ENCODE measurements around the gene COLEC12.

The COLEC12 gene

DNA sequence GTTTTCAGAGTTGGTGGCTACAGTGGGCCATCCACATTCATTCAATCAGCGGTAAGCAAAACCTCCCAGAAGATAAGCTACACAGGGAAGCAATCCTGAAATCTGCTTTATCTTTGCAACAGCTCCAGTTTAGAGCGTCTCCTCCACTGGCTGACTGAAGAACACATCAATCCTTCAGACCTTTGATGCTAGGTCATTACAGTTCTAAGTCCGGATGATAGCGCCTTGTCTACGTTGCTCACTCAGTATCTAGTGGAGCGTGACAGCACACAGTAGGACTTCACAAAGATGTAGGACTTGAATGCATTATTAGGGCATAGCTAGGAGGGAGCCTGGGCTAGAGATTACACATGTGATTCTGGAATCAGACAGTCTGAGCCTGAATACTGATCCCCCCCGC lies 5.0 kb downstream of the COLEC12 start:
- FAIRE-seq (no peak), DNase-seq (ENCODE audit: insufficient read length, low spot score) (no peak)
- no peak for TF ChIP-seq POLR2A (IDR thresholded peaks at IDR 0.05; ENCODE audit: low read depth, low read length)

DNA sequence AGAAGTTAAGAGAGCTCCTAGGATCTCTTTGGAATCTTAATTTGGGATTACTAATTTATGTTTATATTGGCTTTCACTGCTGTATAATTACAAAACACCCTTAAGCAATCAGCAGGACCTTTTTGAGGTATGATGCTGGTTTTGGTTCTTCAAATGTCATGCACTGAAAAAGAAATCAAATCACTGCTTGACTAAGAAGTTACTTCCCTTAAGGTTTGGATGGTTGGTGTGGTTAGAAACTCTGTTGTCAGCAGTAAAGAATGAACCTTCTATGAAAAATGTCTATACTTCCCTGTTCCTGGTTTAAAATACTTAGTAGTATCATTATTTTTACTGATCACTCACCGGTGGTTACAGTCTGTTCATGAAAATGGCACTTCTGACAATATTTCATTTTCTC lies 5.5 kb downstream of the COLEC12 start:
- no peak for FAIRE-seq
- no peak for DNase-seq (ENCODE audit: insufficient read length, low spot score)
- TF ChIP-seq POLR2A (IDR thresholded peaks at IDR 0.05; ENCODE audit: low read depth, low read length): no peak

DNA sequence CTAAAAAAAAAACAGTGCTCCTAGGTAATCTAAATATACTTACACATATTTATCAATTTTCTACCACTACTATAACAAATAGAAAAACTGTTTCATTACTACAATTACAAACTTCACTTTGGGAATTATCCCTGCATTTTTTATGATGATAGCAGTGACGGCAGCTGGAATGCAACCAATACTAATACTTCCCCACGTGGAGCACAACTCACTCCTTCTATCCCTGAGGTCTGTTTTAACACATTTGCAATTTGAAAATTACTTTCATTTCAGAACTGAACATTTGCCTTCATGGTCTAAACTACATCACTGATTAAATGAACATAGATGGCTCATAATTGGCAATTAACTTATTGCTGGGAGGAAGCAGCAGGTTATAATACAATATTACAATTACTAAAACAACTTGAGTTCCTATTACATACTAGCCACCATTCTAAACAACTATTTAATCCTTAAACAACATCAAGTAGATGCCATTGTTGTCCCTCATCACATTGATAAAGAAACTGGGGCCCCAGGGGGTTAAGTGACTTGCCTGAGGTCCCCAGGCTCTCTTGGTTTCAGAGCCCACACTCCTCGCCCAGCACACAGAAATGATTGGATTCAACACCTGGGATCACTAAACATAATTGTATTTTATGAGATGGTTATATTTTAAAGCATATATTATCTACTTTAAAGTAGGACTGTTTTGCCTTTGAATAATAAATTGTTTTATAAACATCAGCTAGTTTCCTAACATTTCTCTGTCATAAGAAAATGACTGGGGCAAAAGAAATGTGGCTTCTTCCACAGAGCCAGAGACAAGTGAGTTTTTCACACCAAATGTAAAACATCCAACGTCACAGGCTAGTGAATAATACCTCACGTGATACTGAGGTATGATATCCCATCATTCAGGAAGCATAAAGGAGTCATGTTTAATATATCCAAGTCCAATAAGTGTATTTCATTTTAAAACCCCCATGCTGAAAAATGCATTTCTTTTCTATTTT lies 6.2 kb downstream of the COLEC12 start:
- no peak for TF ChIP-seq POLR2A (IDR thresholded peaks at IDR 0.05; ENCODE audit: low read depth, low read length)
- DNase-seq (ENCODE audit: insufficient read length, low spot score) (no peak), FAIRE-seq (no peak)

DNA sequence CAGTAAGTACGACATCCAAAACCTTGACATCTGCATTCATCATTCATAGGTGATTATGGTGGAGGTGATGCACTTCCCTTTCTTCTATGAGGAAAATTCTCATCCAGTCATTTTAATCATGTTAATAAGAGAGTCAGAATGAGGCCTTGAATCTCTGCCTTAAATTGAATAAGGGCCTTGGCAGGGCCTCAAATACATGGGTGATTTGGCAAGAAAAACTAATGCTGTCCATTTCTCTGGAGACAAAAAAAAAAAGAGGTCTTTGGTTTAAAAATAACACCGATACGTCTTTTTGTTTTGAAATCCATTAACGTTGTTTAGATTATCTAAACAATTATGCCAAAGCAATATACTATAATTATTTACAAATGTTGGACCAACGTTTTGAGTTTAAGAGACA lies 8.1 kb downstream of the COLEC12 start:
- DNase-seq (ENCODE audit: insufficient read length, low spot score) (no peak), FAIRE-seq (no peak)
- no peak for TF ChIP-seq POLR2A (IDR thresholded peaks at IDR 0.05; ENCODE audit: low read depth, low read length)

DNA sequence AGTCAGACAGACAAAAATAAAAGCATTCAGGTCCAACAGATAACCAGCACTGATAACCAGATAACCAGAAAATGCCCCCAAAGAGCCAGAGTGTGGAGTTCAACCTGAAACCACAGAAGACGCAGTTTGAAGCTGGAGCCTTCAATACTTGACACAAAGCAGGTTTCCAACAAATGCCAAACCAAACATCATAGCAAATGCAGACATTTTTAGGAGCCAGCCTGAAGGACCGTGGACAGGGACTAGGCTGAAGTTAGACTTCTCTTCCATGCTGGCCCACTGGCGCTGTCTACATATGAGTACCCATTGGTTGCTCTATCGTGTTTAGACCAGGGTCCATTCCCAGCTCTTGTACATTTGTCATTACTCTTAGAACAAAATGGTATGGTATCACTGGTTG lies 9.9 kb downstream of the COLEC12 start:
- FAIRE-seq (no peak), DNase-seq (ENCODE audit: insufficient read length, low spot score) (no peak)
- TF ChIP-seq POLR2A (IDR thresholded peaks at IDR 0.05; ENCODE audit: low read depth, low read length): no peak

DNA sequence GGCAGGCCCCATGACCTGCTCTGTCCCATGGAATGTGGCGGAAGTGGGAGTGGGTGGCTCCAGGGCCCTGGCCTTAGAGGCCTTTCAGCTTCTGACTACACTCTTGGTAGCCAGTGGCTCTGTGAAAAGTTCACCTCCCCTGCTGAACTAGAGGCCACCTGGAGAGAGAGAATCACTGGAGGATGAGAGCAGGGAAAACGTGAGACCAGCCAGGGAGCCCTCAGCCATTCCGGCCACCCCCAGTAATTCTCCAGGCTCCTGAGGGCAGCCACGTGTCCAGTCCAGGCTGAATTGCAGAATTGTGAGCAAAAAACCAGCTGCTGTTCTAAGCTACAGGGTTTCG lies 10.5 kb downstream of the COLEC12 start:
- DNase-seq (ENCODE audit: insufficient read length, low spot score): no peak
- no peak for TF ChIP-seq POLR2A (IDR thresholded peaks at IDR 0.05; ENCODE audit: low read depth, low read length)
- FAIRE-seq: no peak

DNA sequence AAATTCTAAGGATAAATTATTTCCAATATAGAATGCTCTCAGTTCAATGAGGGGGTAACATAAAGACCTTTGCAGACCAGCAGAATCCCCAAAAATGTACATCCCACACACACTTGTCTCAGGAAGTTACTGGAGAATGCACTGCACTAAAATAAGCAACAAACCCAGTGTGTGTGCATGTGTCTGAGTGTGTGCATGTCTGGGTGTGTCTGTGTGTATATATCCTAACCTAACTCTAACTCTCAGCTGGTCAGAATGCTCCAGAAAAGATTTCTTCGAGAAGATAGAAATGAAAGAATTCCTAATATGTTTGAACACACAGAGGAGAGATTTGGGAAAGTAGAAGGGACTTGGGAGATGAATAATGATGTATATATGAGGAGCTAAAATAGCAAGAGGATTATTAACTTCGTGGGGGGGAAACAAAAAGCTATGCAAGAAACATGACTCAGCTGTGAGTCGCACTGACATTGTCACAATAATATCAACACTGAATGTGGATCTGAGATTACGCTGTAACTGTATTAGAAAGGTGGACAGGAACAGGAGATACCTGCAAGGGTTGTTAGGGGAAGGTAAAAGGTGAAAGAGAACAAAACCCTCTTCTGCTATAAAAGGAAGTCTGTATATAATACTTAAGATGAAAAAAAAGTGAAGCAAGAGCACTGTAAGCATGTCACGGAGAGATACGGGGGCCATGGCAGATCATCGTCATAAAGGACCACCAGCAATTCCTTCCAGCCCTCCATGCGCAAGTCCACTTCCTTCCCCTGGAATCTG lies 11.1 kb downstream of the COLEC12 start:
- DNase-seq (ENCODE audit: insufficient read length, low spot score) (no peak), FAIRE-seq (peak; percentile 80)
- no peak for TF ChIP-seq POLR2A (IDR thresholded peaks at IDR 0.05; ENCODE audit: low read depth, low read length)

DNA sequence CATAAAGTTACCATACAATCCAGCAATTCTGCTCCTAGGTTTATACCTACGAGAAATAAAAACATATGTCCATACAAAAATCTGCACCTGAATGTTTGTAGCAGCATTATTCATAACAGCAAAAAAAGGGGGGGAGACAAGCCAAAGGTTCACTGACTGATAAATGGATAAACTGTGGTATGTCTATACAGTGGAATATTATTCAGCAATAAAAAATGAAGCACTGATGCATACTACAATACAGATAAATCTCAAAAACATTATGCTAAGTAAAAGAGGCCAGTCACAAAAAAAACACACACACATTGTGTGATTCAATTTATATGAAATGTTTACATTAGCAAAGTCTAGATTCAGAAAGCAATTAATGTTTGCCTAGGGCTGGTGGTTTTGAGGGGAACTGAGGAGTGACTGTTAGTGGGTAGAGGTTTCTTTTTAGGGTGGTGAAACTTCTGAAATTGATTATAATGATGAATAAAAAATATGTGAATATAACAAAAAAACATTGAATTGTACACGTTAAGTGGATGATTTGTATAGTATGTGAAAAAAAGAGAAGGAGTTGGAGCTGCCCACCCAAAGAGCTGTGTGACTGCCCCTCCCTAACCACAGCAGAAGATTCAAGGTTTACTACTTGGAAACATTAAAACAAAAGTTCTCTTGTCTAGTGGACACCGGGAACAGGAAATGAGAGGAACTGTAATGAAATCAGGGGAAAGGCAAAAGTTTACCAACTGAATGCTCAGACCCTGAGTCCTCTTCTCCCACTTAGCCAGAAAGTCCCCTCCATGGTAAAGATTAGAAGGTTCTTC lies 13.4 kb downstream of the COLEC12 start:
- DNase-seq (ENCODE audit: insufficient read length, low spot score) (no peak), FAIRE-seq (no peak)
- TF ChIP-seq POLR2A (IDR thresholded peaks at IDR 0.05; ENCODE audit: low read depth, low read length): no peak

DNA sequence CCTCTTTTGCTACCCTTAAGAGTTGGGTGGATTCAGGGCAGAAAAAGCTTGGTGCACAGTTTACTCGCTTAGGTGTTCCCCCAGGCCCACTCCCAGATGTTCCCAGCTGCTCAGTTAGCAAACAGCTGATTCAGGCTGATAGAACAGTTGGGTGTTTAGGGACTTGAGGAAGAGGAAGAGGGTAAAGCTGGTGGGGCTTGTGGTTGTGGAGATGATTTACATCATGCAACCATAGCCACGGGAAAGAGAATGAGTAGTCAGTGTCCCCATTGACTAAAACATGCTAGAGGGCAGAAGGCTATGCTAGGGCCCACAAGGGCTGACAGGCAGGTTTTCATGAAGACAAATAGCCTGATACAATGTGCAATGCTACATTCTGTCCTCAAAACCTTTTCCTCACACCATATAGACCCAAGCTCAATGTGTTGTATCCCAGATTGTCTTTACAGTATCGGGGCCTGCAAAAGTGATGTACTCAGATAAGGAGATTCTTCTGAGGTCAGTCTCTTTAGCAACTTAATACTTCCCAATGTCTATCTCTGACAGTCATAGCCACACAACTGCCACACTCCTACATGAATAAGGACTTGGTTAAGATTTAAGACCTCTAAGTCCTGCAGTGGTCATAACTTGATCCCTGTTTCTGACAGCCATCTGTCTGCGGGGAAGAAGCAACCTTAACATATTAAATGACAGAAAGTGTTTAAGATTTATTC lies 15.6 kb downstream of the COLEC12 start:
- no peak for TF ChIP-seq POLR2A (IDR thresholded peaks at IDR 0.05; ENCODE audit: low read depth, low read length)
- DNase-seq (ENCODE audit: insufficient read length, low spot score): no peak
- no peak for FAIRE-seq

DNA sequence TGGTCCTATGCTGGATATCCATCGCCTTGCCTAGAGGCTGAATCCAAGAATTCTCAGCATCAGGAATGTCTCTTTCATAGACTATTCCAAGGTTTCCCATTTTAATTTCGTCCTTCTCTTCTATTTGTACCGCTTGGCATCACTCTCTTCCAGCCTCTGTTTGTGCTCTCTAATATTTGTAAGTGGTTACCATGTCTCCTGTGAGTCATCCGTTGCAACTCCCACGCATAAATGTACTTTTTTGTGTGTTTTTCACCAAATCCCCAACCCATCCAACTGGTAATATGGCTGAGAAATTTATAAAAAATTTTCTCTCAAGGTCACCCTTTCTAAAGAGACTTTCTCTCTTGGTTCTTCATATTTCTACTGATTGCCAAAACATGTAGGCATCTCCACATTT lies 21.8 kb downstream of the COLEC12 start:
- FAIRE-seq (no peak), DNase-seq (ENCODE audit: insufficient read length, low spot score) (no peak)
- TF ChIP-seq POLR2A (IDR thresholded peaks at IDR 0.05; ENCODE audit: low read depth, low read length): no peak

DNA sequence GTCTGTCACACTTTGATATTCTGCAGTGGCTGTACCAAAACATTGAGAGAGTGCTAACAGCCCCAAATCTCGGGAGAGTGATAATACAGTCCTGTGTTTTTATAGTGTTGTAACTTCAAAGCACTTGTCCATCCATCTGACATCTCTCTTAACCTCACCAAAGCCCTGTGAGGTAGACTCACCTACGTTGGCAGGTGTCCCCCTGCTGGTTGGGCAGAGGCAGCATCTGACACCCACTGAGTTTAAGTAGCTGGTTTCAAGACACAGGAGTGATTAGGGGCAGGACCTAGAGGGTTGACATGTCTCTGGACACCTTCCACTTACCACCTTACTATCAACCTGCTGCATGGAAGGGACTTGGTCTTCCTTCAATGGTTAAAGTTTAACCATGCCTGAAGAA lies 22.9 kb downstream of the COLEC12 start:
- DNase-seq (ENCODE audit: insufficient read length, low spot score) (no peak), FAIRE-seq (no peak)

DNA sequence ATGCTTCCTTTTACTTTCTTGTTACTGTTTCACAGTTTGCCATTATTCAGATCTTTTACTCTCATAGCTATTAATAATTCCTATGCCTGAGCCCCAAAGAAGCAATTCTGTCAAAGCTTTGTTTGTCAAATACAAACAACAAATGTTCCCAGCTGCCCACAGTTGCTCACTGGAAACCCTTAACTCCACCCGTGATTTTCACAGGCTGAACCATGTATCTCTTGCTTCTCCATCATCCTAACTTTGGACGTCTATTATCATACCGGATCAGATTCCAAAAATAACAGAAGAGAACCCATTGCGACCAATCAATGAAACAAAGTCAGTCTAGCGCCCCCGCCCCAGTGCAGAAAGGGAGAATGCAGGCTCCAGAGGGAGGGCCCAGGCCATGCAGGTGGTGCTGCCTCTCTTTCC lies 24.2 kb downstream of the COLEC12 start:
- DNase-seq (ENCODE audit: insufficient read length, low spot score) (no peak), FAIRE-seq (no peak)
- TF ChIP-seq POLR2A (IDR thresholded peaks at IDR 0.05; ENCODE audit: low read depth, low read length): no peak

More for the DNA sequence above, 22.9 kb downstream of the COLEC12 start:
- TF ChIP-seq POLR2A (IDR thresholded peaks at IDR 0.05; ENCODE audit: low read depth, low read length): no peak

Measured in H54 (cell line).